GM12874 (cell line): ENCODE data around the gene EPS8L3.

Source experiments
- CTCF ChIP-seq: IDR thresholded peaks from 2 replicates; pipeline ENCODE4 v1.5.1; 2011; ENCODE audit warnings: low read depth, mild to moderate bottlenecking, control low read depth, low read length, moderate library complexity; ENCODE audit not compliant: insufficient read depth

The EPS8L3 gene

GRCh38 chr1:109805486-109806165 lies 41.9 kb upstream of the EPS8L3 start:
- no peak for TF ChIP-seq CTCF

GRCh38 chr1:109804660-109805059 lies 40.9 kb upstream of the EPS8L3 start:
- no peak for TF ChIP-seq CTCF

GRCh38 chr1:109803901-109804331 lies 40.2 kb upstream of the EPS8L3 start:
- no peak for TF ChIP-seq CTCF

- no peak for TF ChIP-seq CTCF
Measured at GRCh38 chr1:109802901-109803561, 39.3 kb upstream of the EPS8L3 start.

GRCh38 chr1:109802136-109802900 lies 38.6 kb upstream of the EPS8L3 start:
- no peak for TF ChIP-seq CTCF

GRCh38 chr1:109801791-109802135 lies 38.0 kb upstream of the EPS8L3 start:
- no peak for TF ChIP-seq CTCF

GRCh38 chr1:109800291-109800690 lies 36.6 kb upstream of the EPS8L3 start:
- no peak for TF ChIP-seq CTCF
